Measurements from ENCODE around the gene FCGBP.
A peak's percentile ranks its signal among the peaks of the same experiment; 100 is the strongest.
"Not testable (repeated sequence)": the region's sequence is repeated elsewhere in the genome, so short reads cannot be mapped to it uniquely, and the experiment has no call there.

Gene FCGBP

DNA sequence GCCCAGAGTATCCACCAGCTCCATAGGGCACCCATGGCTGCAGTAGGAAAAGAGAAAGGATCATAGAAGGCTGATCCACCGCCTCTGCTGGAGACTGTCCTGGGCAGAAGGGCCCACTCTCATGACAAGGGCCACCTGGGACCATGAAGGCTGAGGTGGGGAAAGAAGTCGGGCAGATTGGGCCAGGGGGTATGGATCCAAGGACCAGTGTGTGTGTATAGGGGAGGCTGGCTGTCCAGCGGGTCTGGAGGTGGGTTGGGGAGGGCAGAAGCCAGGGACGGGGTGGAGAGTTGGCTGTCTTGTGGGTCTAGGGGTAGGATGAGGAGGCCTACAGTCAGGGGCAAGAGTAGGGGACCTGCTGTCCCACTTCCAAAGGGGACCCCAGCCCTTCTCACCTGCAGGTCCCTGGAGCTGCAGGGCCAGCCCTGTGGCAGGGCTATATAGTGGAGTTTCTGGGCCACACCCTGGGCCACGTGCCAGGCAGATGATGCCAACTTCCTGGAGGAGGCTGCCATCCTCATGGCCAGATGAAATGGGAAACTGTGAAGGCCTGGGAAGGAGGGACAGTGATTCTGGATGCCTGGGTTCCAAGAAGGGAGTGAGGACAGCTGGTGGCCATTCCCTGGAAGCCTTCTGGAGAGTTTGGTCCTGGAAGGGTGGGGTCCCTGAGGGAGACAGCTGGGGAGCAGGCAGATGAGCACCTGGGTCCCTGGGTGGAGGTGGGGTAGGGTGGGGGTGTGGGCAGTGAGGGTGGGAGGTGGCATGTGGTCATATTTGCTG lies at the start of gene FCGBP:
Gene FCGBP (minus strand): TSS at position 51 of the 780 bp plus-strand sequence.
- no peak for DNase-seq

DNA sequence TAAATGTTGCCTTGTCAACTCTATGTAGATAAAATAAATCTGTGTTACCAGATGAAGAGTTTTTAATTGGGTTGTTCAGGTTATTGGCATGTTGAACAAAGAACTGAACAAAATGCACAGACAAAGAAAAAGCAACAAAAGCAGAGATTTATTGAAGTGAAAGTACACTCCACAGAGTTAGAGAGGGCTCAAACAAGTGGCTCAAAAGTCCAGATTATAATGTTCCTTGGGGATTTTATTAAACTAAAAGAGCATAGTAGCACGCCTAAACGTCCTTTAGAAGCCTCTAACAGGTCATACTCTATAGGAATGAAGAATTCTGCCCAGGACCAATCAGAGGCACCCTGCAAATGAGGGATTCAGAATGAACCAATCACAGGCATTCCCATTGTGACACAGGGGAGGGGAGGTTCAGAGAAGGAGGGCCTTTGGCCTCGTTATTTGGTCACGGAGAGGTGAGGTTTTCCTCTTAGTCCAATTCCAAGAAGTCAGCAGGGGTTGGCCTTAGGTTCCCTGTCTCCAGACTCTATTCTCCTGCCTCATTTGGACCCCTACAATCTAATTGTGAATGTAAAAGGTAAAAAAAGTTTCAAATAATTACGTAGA lies 49.4 kb upstream of the FCGBP start:
- DNase-seq = no peak

DNA sequence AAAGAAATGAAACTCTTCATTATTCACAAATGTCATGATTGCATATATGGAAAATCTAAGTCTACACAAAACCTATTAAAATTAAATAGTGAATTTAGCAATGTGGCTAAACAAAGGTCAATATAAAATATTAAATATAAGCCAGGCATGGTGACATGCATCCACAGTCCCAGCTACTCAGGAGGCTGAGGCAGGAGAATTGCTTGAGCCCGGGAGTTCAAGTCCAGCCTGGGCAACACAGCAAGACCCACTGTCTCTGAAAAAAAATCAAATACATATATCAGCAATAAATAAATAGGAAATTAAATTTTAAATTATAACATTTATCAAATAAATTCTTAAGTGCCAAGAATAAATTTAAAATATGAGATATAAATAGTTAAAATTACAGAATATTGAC lies 48.4 kb upstream of the FCGBP start:
- DNase-seq = no peak

DNA sequence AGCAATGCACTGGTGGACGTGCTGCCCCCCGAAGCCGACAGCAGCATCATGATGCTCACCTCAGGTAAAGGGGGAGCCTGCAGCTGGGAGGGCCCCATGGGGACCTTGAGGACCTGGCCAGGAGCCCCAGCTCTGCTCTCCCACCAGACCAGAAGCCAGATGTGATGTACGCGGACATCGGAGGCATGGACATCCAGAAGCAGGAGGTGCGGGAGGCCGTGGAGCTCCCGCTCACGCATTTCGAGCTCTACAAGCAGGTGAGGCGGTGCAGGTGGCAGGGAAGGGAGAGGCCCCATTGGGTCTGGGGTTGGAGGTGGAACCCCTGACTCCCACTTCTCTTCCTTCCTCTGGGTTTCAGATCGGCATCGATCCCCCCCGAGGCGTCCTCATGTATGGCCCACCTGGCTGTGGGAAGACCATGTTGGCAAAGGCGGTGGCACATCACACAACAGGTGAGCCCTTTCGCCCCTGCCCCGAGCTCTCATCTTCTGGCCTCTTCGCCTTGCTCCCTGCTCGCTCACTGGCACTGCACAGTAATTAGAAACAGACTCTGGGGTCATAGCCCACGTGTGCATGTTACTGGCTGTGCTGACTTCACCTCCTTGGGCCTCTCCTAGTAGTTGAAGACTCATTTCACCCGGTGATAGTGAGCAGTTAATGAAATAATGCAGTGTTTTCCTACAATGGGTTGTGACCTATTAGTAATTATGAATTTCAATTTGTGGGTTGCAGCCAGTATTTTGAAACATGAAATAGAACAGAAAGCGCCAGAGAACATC lies 40.1 kb upstream of the FCGBP start:
- DNase-seq = no peak

DNA sequence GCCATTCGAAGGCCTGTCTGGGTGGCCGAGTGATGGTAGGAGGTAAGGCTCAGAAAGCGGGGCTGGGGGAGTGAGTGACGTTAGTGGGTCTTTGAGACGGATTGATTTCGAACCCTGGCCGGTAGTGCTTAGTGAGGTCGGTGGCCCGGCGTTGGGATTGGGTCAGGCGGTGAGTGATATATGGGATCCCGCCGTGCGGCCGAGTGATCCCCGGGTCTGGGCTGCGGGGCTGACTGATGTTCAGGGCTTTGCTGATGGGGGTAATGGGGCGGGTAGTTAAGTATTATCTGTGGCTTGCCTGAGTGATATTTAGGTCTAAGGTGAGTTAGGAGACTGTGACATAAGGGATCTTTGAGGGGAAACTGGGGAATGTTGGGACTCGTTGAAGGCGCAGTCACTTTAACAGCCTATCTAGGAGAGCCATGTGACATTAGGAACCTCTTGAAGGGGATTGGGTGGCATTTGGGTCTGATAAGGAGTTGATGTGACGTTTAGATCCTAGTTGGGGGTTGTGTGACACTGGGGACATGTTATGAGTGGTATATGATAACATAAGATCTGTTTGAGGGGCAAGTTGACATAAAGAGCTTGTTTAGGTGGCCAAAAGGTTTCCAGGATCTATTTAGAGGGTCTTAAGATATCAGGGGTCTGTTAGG lies 37.1 kb upstream of the FCGBP start:
- no peak for DNase-seq

DNA sequence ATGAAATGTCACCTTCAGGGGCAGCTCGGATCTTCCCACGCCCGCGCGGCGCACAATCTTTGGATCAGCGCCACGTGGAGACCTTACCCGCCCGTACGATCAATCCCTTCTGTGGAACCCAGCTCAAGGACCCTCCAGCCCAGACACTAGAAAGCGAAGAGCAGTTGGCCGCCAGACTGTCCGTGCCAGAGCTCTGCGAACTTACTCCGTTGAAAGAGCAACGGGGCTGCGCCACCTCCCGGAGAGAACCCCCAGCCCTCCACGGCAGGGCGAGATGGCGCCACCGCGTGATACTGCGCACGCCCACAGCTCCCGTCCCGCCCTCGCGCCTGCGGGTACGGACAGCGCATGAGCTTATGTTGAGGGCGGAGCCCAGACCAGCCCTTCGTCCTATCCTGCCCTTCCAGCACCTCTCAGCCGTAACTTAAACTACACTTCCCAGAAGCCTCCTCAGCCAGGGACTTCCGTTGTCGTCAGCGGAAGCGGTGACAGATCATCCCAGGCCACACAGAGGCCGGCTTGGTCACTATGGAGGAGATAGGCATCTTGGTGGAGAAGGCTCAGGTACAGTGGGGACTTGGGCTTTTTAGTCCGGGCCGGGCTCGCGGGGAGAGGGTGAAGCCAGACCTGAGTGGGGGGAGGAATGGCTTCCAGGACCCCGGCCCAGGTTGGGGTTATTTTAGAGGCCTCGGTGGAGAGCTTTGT lies 36.4 kb upstream of the FCGBP start, which contains the start of gene PSMC4:
Gene PSMC4 (plus strand): TSS at position 491 of the 705 bp plus-strand sequence. CDS start 38 bp downstream, at position 529.
- DNase-seq = peak; percentile 94

DNA sequence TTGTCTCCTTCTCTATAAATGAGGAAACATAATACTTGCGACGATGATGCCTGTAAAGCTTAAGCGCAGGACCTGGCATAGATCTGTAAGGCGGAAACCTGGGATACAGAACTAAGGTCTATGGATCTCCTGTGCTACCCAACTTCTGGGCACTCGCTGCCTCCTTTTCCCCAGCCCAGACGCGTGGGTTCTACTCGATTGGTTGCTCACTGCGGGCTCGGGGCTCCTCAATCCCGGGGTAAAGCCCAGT lies 35.9 kb upstream of the FCGBP start:
- no peak for DNase-seq

DNA sequence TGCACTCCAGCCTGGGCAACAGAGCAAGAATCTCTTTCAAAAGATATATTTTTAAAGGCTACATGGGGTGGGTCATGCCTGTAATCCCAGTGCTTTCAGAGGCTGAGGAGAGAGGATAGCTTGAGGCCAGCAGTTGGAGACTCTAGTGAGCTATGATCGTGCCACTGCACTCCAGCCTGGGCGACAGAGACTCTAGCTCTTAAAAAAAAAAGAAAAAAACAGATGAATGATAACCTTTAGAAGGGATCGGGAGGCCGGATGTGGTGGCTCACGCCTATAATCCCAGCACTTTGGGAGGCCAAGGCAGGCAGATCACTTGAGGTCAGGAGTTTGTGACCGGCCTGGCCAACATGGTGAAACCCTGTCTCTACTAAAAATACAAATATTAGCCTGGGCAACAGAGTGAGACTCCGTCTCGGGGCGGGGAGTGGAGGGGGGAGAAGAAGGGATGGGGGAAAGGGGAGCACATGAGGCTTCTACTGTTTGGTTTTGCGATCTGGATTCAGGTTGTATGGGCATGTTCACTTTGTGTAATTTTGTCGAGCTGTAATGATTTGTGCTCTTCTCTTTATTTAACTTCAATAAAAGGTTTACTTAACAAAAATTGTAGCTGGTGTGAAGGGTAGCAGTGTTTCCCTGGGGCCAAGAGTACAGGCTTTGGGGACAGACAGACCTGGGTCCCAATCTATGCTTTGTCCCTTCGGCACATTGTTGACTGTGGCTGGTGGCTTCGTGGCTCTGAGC lies 35.4 kb upstream of the FCGBP start:
- no peak for DNase-seq

DNA sequence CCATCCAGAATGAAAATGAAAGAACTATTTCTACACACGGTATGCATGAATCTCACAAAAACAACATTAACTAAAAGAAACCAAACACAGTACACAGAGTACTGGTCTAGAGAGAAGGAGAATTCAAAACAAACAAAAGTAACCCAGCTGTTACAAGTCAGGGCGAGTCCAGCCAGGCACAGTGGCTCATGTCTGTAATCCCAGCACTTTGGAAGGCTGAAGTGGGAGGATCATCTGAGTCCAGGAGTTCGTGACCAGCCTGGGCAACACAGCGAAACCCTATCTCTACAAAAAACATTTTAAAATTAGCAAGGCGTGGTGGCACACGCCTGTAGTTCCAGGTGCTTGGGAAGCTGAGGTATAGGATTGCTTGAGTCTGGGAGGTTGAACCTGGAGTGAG lies 34.8 kb upstream of the FCGBP start:
- DNase-seq = no peak

DNA sequence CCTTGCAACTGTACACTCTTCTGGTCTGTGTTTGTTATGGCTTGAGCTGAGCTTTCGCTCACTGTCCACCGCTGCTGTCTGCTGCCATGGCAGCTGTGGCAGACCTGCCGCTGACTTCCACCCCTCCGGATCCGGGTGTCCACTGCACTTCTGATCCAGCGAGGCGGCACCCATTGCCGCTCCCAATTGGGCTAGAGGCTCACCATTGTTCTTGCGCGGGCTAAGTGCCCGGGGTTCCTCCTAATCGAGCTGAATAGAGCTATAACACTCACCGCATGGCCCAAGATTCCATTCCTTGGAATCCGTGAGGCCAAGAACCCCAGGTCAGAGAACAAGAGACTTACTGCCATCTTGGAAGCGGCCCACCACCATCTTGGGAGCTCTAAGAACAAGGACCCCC lies 34.4 kb upstream of the FCGBP start:
- no peak for DNase-seq

DNA sequence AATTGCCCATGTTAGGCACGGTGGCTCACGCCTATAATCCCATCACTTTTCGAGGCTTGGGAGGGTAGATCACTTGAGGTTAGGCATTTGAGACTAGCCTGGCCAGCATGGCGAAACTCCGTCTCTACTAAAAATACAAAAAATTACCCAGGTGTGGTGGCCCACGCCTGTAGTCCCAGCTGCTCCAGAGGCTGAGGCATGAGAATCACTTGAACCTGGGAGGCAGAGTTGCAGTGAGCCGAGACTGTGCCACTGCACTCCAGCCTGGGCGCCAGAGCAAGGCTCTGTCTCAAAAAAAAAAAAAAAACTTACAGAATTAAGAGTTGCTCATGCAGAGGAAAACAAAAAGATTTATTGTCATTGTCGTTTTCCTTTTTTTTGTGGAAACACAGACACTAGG lies 33.1 kb upstream of the FCGBP start:
- no peak for DNase-seq

DNA sequence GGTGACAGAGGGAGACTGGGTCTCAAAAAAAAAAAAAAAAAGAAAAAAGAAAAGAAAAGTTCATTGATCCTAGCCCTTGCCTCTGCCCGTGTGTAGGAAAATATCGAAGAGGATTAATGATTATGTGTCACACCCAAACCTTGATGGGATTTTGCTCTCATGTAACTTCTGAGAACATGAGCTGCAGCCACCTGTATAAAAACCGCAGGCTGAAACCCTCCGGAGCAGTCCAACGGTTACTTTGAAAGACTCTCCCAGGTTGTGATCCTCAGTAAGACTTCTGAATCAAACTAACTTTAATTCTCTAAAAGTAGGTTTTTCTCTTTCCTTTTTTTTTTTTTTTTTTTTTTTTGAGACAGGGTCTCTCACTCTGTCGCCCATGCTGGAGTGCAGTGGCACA lies 32.2 kb upstream of the FCGBP start:
- no peak for DNase-seq

DNA sequence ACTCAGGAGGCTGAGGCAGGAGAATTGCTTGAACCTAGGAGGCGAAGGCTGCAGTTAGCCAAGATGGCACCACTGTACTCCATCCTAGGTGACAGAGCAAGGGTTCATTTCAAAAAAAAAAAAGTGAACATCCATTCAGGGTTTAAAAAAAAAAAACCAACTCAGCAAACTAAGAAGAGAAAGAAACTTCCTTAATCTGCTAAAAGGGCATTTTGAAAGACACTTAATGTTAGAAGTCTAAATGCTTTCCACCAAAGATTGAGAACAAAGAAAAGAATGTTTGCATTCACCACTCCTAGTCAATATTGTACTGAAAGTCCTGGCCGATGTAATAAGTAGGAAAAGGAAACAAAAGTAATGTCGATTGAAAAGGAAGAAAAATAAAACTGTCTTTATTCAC lies 29.5 kb upstream of the FCGBP start:
- no peak for DNase-seq

DNA sequence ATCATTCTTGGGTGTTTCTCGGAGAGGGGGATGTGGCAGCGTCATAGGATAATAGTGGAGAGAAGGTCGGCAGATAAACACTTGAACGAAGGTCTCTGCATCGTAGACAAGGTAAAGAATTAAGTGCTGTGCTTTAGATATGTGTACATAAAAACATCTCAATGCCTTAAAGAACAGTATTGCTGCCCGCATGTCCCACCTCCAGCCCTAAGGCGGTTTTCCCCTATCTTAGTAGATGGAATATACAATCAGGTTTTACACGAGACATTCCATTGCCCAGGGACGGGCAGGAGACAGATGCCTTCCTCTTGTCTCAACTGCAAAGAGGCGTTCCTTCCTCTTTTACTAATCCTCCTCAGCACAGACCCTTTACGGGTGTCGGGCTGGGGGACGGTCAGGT lies 25.0 kb upstream of the FCGBP start:
- DNase-seq = not testable (repeated sequence)

DNA sequence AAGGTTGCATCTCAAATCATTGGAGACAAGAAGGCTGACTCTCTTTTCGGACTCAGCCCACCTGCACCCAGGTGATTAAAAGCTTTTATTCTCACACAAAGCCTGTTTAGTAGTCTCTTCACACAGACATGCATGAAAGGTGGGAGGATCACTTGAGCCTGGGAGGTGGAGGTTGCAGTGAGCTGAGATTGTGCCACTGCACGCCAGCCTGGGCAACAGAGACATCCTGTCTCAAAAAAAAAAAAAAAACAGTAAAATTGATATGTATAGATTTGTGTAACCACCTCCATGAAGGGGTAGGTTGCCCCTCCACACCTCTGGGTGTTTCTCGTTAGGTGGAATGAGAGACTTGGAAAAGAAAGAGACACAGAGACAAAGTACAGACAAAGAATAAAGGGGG lies 24.5 kb upstream of the FCGBP start:
- DNase-seq = not testable (repeated sequence)

DNA sequence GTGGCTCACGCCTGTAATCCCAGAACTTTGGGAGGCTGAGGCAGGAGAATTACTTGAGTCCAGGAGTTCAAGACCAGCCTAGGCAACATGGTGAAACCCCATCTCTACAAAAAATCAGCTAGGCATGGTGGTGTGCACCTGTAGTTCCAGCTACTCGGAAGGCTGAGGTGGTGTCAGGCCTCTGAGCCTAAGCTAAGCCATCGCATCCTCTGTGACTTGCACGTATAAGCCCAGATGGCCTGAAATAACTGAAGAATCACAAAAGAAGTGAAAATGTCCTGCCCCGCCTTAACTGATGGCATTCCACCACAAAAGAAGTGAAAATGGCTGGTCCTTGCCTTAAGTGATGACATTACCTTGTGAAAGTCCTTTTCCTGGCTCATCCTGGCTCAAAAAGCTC lies 23.5 kb upstream of the FCGBP start:
- not testable (repeated sequence) for DNase-seq

DNA sequence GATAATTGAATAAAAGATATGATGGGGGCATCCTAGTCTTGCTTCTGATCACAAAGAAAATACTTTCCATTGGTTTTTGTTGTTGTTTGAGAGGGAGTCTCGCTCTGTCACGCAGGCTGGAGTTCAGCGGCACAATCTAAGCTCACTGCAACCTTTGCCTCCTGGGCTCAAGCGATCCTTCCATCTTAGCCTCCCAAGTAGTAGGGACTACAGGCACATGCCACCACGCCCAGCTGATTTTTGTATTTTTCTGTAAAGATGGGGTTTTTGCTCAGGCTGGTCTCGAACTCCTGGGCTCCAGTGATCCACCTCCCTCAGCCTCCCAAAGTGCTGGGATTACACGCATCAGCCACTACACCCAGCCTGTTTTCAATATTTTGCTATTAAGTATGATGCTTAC lies 19.5 kb upstream of the FCGBP start:
- no peak for DNase-seq

DNA sequence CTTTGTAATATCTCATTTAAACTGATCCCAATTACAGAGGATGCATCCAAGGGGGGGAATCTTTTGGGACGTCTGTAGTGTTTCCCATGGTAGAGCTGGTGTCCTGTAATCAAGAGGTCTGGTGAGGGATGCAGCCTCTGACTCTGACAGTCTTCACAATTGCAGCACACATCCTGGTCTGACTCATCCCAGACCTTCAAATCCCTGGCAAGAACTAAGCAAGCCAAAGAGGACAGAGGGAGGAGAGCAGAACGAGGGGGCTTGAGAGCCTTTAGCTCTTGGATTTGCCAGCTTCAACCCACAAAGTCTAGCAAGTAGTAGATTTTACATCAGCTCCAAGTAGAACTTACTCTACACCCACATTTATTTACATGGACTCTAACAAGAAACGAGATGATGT lies 17.3 kb upstream of the FCGBP start:
- no peak for DNase-seq

DNA sequence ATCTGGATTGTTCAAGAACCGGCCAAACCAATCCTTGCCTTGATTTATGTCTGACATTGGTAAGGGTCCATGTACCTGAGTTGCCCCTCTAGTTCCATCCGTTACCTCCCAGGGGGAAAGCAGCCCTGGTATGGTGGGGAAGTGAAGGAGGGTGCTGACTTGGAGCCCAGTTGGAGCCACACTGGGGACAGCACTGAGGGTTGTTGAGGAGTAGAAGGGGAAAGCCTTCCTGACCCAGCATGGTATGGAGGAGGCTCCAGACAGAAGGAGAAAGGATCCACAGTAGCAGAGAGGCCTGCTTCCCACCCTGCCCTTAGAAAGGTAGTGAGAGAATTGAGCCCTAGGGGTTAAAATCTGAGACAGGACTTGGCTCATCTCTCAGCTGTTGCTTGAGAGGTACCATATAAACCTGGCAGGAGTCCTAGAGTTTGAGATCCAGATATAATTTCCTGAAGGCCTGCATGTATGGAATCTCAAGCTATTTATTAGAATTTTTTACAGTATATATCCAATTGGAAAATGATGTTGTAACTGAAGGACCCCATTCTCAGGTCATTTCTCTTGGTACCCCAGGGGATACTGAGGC lies 16.7 kb upstream of the FCGBP start:
- no peak for DNase-seq

DNA sequence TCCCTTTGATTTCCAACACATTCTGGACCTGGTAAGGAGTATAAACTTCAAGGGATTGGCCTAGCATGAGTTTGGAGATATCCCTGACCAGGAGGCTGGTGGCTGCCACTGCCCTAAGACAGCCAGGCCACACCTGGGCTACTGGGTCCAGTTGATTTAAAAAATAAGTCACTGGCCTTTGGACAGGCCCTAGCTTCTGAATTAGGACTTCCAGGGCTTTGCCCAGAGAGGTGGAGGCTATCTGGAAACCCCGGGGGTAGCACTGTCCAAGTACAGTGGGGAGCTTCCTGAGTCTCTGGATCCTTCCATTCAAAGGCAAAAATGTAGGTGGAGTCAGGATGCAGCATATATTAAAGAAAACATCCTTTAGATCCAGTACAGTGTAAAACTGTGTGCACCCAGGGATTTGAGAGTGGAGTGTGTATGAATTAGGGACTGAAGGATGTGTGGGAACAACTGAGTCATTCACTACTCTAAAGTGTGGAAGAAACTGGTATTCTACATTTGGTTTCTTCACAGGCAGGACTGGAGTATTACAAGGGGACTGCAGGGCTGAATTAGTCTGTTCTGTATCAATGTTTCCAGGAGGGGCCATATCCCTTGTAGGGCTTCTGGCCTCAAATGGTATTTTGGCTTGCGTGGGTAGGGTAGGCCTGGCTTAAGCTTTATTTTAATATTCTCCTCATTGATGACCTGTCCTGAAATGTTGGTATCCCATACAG lies 14.8 kb upstream of the FCGBP start:
- no peak for DNase-seq

DNA sequence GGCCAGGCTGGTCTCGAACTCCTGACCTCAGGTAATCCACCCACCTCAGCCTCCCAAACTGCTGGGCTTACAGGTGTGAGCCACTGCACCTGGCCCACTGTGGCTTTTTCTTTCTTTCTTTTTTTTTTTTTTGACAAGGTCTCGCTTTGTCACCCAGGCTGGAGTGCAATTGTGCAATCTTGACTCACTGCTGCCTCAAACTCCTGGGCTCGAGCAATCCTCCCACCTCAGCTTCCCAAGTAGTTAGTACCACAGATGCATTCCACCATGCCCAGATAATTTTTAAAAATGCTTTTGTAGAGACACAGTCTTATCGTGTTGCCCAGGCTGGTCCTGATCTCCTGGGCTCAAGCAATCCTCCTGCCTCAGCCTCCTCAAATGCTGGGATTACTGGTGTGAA lies 12.1 kb upstream of the FCGBP start:
- no peak for DNase-seq

Measured in NCI-H1092 (cell line).